Measurements from ENCODE around the gene CT55. TPM values are rescaled to one million over a fixed set of nuclear protein-coding genes. Genes with fewer than 3 reads are reported as not detected.

The CT55 gene
- total and polyA plus RNA-seq, 2 of the 8 experiments (the other 6 are each of a cell fraction or from before 2014, with no cell fraction given): 0.15 TPM; not detected in 1

DNA sequence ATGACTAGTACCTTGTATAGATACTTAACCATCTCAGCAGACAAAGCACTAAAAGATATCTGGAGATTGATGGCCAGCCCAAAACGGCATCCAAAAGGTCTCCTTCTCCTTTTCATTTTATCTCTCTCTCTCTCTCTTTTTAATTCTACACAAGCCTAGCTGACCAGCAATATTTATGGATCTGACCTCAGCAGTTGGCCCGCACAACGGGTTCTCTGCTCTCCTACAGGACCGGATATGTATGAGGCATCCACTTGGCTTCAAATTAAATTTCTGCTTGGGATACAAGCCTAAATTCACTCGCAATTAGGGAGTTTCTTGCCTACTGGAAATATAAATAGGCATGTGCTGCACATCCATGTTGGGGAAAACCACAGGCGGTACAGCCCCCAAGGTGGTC lies 22.5 kb upstream of the CT55 start:
- Histone ChIP-seq H2AK5ac (ENCODE audit: low read depth, low read length) (no peak overlapping the region), H3K4me1 (replicated peaks in 1 of 4; ENCODE audit: control insufficient read depth in 3 of 4, insufficient read depth in 4 of 4, low read length in 3 of 4) (no peaks in the 10 kb centered on the region), H3K27me3 (replicated peaks in 1 of 4; ENCODE audit: control insufficient read depth in 3 of 4, extremely low read depth in 1 of 4, insufficient read depth in 3 of 4, low read length in 3 of 4) (no peaks in the 10 kb centered on the region), H3K9me3 (ENCODE audit: insufficient read depth in 2 of 2, low read depth in 1 of 2, low read length in 1 of 2) (no peaks in the 10 kb centered on the region), H3K56ac (replicated peaks; ENCODE audit: insufficient read length, low read depth, low read length) (no peak overlapping the region), H3K4me3 (ENCODE audit: extremely low read depth in 1 of 4, insufficient read depth in 2 of 4, low read depth in 3 of 4, low read length in 4 of 4) (no peak overlapping the region), H3K23me2 (ENCODE audit: low read depth, low read length) (no peaks in the 10 kb centered on the region), H2AFZ (ENCODE audit: low read length) (no peak overlapping the region), H2BK15ac (ENCODE audit: low read length) (no peak overlapping the region), H3K27ac (ENCODE audit: low read depth, low read length) (no peak overlapping the region), H2BK20ac (ENCODE audit: low read length) (no peak overlapping the region), H4K91ac (replicated peaks; ENCODE audit: insufficient read length, low read length) (no peak overlapping the region), H3K79me2 (ENCODE audit: control insufficient read depth in 1 of 2, insufficient read depth in 2 of 2, low read length in 2 of 2) (no peaks in the 10 kb centered on the region), H3K9ac (replicated peaks in 1 of 4; ENCODE audit: extremely low read depth in 1 of 4, low read depth in 3 of 4, low read length in 3 of 4) (no peak overlapping the region), H4K5ac (ENCODE audit: insufficient read length, low read depth, low read length) (no peak overlapping the region), H4K8ac (ENCODE audit: extremely low read depth, insufficient read depth, low read length) (no peak overlapping the region), H4K20me1 (replicated peaks in 1 of 2; ENCODE audit: control insufficient read depth in 1 of 2, insufficient read depth in 2 of 2, low read length in 2 of 2) (no peaks in the 10 kb centered on the region), H3K18ac (ENCODE audit: extremely low read depth, low read length) (no peak overlapping the region), H3K14ac (ENCODE audit: insufficient read length) (no peak overlapping the region), H3K36me3 (ENCODE audit: control insufficient read depth in 2 of 4, insufficient read depth in 4 of 4, low read length in 3 of 4) (no peaks in the 10 kb centered on the region), H2BK120ac (replicated peaks; ENCODE audit: low read depth, low read length) (no peak overlapping the region), H2BK12ac (ENCODE audit: low read depth, low read length) (no peak overlapping the region), H3K79me1 (ENCODE audit: low read depth, low read length) (no peaks in the 10 kb centered on the region), H3K4me2 (ENCODE audit: insufficient read depth in 1 of 2, low read depth in 2 of 2, low read length in 2 of 2) (no peak overlapping the region), H3K4ac (replicated peaks; ENCODE audit: insufficient read length, low read depth, low read length) (no peak overlapping the region), H3K23ac (ENCODE audit: insufficient read length) (no peak overlapping the region), H2BK5ac (ENCODE audit: low read depth, low read length) (no peak overlapping the region)
- FAIRE-seq: no peak
- 100% methylated on average over 3 of the region's 6 CpGs; no CpG with 5 or more reads in 1 of the 2 experiments for WGBS, 2 experiments (ENCODE audit: extremely low coverage in 1 of 2, insufficient coverage in 1 of 2, insufficient read length in 1 of 2, insufficient replicate concordance in 2 of 2, low coverage in 1 of 2, low lambda C conversion rate in 2 of 2, missing lambda C conversion rate in 1 of 2)
- ChIA-PET POLR2A (ENCODE audit: partially characterized antibody) (no interaction called here), CTCF (ENCODE audit: partially characterized antibody) (interaction anchor here (0.7 kb wide), 1 partner anchor 290 kb away, joined by 4 read pairs; no protein-coding TSS in a partner anchor)
- DNase-seq (ENCODE audit: low read depth in 1 of 2, low spot score in 2 of 2): no peak
- no peak for TF ChIP-seq YY1 (IDR thresholded peaks at IDR 0.05; ENCODE audit: low read depth, low read length)
- no peak for TF ChIP-seq GABPA (IDR thresholded peaks at IDR 0.05; ENCODE audit: borderline replicate concordance, insufficient read depth, low read length)
- TF ChIP-seq RFX5 (IDR thresholded peaks at IDR 0.05; ENCODE audit: borderline replicate concordance, low read depth, low read length): no peak
- TF ChIP-seq POLR2A (IDR thresholded peaks at IDR 0.05; ENCODE audit: control extremely low read depth in 1 of 2, low read depth in 2 of 2, low read length in 2 of 2): no peak
- TF ChIP-seq, protein P1, sequence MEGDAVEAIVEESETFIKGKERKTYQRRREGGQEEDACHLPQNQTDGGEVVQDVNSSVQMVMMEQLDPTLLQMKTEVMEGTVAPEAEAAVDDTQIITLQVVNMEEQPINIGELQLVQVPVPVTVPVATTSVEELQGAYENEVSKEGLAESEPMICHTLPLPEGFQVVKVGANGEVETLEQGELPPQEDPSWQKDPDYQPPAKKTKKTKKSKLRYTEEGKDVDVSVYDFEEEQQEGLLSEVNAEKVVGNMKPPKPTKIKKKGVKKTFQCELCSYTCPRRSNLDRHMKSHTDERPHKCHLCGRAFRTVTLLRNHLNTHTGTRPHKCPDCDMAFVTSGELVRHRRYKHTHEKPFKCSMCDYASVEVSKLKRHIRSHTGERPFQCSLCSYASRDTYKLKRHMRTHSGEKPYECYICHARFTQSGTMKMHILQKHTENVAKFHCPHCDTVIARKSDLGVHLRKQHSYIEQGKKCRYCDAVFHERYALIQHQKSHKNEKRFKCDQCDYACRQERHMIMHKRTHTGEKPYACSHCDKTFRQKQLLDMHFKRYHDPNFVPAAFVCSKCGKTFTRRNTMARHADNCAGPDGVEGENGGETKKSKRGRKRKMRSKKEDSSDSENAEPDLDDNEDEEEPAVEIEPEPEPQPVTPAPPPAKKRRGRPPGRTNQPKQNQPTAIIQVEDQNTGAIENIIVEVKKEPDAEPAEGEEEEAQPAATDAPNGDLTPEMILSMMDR (IDR thresholded peaks at IDR 0.05; ENCODE audit: control extremely low read depth in 1 of 3, insufficient read depth in 1 of 3, low read depth in 1 of 3, low read length in 3 of 3): no peak
- no peak for TF ChIP-seq CHD2 (IDR thresholded peaks at IDR 0.05; ENCODE audit: low read length)
- TF ChIP-seq SAP30 (IDR thresholded peaks at IDR 0.05; ENCODE audit: insufficient read depth, insufficient replicate concordance, low read length): no peak
- TF ChIP-seq JUN (IDR thresholded peaks at IDR 0.05; ENCODE audit: low read depth, low read length): no peak
- TF ChIP-seq KDM1A (IDR thresholded peaks at IDR 0.05; ENCODE audit: borderline replicate concordance, low read length): no peak
- TF ChIP-seq CBX8 (IDR thresholded peaks at IDR 0.05; ENCODE audit: borderline replicate concordance, low read depth, low read length): no peak
- TF ChIP-seq SIN3A (conservative IDR thresholded peaks at IDR 0.05 in 1 of 2, IDR thresholded peaks at IDR 0.05 in 1 of 2; ENCODE audit: low read depth in 1 of 2, low read length in 2 of 2): no peak
- TF ChIP-seq CREB1 (IDR thresholded peaks at IDR 0.05): no peak
- no peak for TF ChIP-seq JUND (IDR thresholded peaks at IDR 0.05; ENCODE audit: low read length)
